Hippocampal formation (tissue), 2 donors: ENCODE measurements around the gene GBF1.
A peak's percentile ranks its signal among the peaks of the same experiment; 100 is the strongest.

ENCODE experiments used
- DNase-seq, 2 donors: peaks; one replicate each; lab custom pipeline; 2025; lab: John Stamatoyannopoulos, UW

The GBF1 gene

GRCh38 chr10:102342958-102343357 is 97.6 kb downstream of the GBF1 start:
- no peak for DNase-seq

DNA sequence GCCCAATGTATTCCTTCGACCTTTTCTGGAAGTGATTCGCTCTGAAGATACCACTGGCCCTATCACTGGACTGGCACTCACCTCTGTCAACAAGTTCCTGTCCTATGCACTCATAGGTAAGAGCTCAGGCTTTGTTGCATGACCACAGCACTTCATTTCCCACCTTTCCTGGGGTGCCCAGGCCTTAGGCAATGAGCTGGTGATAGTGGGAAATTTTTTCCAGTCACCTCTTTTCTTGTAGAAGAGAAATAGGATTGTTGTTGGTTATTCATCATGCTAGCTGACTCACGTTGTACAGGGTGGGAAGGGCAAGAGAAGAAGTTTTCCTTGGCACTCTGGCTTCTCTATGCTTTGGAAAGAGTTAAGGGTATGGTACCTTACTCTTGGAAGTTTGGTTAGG is 98.7 kb downstream of the GBF1 start:
- no peak for DNase-seq

GRCh38 chr10:102347236-102347828 is 102.0 kb downstream of the GBF1 start:
- DNase-seq: no peak

GRCh38 chr10:102352066-102352715 is 106.9 kb downstream of the GBF1 start:
- peak in 1 of 2 donors; percentile 16 for DNase-seq

- no peak for DNase-seq
Measured at GRCh38 chr10:102354451-102354850, 109.1 kb downstream of the GBF1 start.

DNA sequence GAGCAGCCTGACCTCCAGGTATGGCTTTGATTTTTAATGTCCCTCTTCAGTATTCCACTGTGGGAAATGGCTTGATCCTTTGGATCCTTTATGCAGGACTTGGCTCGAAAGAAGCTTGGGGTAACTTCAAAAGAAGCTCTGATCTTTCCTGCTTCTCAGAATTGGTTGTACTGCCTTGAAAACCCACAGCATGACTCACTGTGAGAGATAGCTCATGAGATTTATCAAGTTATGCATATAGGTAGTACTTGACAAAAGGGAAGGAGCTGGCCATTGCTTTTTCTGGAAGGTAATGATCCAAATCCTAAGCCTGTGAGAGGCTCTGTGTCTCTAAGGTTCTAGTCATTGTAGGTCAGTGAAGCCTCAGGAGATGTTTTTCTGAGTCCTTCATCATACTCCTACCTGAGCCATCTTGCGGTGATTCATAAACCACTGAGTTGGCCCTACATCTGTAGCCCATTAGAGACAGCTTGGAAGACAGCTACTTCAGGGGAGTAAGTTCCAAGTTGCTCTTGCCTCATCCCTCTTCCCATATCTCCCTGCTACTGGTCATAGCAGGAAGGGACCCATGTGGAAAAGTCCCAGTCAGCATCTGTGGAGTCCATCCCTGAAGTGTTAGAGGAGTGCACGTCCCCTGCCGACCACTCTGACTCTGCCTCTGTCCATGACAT is 113.5 kb downstream of the GBF1 start:
- no peak for DNase-seq

GRCh38 chr10:102367441-102367840 is 122.1 kb downstream of the GBF1 start:
- no peak for DNase-seq

DNA sequence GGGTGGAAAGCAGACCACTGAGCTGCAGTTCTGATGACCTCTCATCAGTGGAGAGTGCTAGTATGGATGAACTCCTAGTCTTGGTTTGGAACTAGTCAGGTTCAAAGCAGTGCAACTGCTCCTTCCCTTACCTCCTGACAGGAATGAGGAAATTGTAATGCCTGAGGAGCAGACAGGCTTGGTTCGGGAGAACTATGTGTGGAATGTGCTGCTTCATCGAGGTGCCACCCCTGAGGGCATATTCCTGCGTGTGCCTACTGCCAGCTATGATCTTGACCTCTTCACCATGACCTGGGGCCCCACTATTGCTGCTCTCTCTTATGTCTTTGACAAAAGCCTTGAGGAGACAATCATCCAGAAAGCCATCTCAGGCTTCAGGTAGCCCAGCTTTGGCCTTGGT is 122.7 kb downstream of the GBF1 start:
- no peak for DNase-seq

GRCh38 chr10:102371295-102371694 is 126.0 kb downstream of the GBF1 start:
- no peak for DNase-seq

GRCh38 chr10:102375250-102375649 is 129.9 kb downstream of the GBF1 start:
- no peak for DNase-seq

DNA sequence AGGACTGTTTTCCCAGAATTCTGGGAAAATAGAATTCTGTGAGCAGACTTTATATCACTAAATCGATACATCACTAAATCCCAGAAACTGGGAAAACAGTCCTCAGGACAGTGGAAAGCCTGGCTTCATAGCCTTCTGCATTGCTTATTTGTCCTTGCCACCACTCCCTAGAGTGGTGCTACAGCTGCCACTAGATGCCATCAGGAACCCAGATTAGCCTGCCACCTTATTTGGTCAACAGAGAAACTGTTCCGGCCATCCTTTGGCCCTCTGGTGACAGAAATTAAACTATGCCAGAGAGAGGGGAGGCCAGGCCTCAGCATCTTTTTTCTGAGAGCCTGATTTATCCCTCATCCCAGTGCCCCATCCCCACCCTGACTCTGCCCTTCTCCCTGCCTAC is 130.5 kb downstream of the GBF1 start:
- no peak for DNase-seq

DNA sequence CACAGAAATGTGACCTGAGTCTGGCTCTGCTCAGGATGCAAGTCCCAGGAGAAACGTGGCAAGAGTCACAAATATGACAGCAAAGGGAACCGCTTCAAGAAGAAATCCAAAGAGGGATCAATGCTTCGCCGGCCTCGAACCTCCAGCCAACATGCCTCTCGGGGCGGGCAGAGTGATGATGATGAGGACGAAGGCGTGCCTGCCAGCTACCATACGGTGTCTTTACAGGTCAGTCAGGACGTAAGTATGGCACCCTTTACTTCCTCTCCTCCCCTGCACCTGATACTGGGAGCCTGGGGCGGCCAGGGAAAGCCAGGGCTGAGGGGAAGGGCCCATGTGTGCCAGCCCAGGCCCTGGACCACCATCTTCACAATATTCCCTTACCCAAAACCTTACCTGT is 131.6 kb downstream of the GBF1 start:
- DNase-seq: no peak

DNA sequence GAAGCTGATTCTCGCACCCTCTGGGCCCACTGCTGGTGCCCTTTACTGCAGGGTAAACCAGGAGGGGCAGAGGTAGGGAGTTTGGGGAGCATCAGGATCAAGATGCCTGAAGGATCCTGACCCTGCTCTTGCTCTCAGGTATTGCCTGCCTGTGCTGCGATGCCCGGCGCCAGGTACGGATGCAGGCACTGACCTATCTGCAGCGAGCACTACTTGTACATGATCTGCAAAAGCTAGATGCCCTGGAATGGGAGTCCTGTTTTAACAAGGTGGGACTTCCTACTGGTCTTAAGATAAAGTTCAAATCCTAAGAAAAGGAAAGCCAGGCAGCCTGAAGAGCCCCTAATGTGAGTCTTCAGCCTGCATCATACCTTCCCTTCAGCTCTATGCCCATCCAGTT is 134.1 kb downstream of the GBF1 start:
- no peak for DNase-seq

DNA sequence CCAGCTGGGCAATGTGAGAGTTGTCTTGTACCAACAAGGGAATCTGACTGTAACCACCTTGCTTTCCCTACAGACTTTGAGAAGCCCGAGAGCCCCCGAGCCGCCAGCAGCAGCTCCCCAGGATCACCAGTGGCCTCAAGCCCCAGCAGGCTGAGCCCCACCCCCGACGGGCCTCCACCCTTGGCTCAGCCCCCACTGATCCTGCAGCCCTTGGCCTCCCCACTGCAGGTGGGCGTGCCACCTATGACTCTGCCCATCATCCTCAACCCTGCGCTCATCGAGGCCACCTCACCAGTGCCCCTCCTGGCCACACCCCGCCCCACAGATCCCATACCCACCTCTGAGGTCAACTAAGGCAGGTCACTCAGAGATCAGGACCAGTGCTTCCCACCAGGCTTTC is 136.7 kb downstream of the GBF1 start:
- no peak for DNase-seq

- DNase-seq: no peak
Measured at GRCh38 chr10:102382871-102383270, 137.5 kb downstream of the GBF1 start.

- DNase-seq: no peak
Measured at GRCh38 chr10:102384053-102384452, 138.7 kb downstream of the GBF1 start.

DNA sequence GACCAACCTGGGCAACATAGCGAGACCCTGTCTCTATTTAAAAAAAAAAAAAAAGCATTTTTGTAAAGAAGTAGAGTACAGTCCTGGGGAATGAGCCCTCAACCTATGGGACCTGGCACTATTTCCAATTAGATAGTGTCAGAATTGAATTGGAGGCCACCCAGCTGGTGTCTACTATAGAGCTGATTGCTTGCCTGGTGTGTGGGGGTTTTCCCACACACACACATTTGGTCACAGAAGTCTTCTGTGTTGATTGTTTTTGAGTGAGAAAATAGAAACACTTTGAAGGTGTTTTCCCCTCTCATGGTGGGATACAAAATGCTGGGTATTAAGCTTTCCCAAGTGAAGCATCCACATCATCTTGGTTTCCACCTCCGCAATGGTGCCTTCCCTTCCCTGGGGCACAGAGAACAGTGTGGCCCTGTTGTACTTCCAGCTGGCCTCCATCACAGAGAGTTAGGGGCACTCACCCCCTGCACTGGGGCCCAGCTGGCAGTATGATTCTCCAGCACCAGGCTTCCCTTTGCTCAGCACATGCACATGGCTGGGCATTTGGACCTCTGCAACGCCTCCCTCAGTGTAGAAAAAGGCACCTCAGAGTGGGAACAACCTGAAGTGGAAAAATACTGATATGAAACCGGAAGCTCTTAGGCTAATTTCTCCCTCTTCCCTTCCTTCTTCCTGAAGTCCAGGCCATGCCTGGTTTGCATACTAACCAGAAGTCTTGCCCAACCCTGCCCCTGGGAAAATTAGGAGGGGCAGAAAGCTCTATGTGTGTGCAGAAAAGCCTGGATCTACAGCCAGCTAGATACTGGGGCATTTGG is 139.5 kb downstream of the GBF1 start:
- DNase-seq: no peak

DNA sequence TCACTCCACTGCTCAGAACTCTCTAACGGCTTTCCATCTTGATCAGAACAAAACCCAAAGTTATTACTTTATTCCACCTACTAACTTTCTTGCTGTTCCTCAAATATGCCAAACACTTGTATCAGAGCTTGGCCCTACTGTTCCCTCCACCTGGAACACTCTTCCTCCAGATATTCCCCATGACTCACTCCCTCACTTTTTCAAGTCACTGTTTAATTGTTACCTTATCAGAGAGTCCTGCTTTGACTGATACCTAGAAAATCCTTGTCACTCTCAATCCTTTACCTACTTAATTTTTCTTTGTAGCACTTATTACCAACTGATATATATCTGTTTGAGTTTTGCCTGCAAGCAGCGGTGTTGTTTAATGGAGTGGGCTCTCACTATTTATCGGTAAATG is 144.6 kb downstream of the GBF1 start:
- no peak for DNase-seq

DNA sequence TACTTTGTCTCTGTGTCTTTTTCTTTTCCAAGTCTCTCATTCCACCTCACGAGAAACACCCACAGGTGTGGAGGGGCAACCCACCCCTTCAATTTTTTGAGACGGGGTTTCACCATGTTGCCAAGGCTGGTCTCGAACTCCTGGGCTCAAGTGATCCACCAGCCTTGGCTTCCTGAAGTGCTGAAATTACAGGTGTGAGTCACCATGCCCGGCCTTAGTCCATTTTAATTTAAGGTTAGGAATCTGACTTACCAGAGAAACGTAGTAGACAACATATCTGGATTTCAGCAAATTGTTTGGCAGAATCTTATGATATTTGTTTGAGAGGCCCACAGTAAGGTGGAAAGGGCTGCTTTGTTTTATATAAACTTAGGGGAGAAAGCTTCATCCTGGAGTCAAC is 147.0 kb downstream of the GBF1 start:
- no peak for DNase-seq

DNA sequence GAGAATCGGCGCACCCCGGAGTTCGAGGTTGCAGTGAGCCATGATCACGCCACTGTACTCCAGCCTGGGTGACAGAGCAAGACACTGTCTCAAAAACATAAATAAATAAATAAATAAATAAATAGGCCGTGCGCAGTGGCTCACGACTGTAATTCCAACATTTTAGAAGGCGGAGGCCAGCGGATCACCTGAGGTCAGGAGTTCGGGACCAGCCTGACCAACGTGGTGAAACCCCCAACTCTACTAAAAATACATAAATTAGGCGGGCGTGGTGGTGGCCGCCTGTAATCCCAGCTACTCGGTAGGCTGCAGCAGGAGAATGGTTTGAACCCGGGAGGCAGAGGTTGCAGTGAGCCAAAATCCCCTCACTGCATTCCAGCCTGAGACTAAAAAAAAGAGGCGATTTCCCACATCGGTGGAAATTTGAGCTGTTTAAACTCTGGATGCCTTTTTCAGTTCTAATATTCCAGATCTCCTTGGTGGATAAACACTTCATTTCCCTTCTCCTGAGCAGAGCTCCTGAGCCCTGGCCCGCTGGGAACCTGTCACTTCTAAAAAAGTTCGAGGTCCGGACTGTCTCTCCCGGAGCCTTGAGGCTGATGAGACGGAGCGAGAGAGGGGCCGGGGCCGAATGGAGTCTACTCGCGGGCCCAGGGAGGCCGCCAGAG is 148.2 kb downstream of the GBF1 start:
- no peak for DNase-seq

DNA sequence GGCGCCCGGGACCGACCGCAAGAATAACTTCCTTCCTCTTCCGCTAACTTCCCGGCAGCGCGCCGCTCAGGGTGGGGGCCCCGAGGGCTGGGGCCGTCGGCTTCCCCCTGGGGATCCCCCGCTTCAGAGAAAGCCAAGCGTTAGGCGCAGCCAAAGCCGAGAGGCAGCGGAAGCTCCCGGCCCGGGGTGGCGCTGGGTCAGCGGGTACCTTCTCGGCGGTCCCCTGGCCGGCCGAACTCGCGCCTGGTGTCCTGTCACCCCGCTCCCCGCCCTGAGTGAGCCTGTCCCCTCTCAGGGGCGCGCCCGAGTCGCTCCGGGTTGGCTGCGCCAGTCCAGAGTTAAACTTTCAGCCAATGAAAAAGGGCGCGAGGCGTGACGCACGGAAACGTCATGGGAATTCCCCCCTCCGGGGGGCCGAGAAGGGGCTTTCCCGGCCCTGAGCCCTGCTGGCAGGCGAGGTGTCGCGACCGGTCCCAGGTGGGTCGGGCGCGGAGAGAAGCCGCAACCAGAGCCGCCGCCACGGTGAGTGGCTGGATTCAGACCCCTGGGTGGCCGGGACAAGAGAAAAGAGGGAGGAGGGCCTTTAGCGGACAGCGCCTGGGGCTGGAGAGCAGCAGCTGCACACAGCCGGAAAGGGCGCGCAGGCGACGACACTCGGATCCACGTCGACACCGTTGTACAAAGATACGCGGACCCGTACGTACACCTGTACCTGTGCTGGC is 148.9 kb downstream of the GBF1 start:
- peak; percentile 57 to 87 for DNase-seq
